ENCODE data around the gene RAB3A.

- TF ChIP-seq EZH2 (IDR thresholded peaks at IDR 0.05; ENCODE audit: borderline replicate concordance, low read length) (no peak), CTCF (conservative IDR thresholded peaks at IDR 0.05 in 1 of 2, IDR thresholded peaks at IDR 0.05 in 1 of 2; ENCODE audit: extremely low read depth in 1 of 2, insufficient read depth in 1 of 2, low read depth in 1 of 2, low read length in 2 of 2) (no peak)
Measured at GRCh38 chr19:18158467-18158866, 45.4 kb downstream of the RAB3A start.
